GM19023 (cell line): ENCODE results near the gene CAMK1D.

Experiments
- ATAC-seq: cut with Tn5 transposase; IDR thresholded peaks from one replicate; pipeline ENCODE4 v1.9.1; 2021; ENCODE audit warnings: mild to moderate bottlenecking, moderate library complexity; ENCODE audit not compliant: unreplicated experiment

Gene CAMK1D

GRCh38 chr10:12872577-12872976, 523.2 kb downstream of the CAMK1D start:
- no peak for ATAC-seq

- no peak for ATAC-seq
These were observed 523.8 kb downstream of the CAMK1D start for GRCh38 chr10:12873172-12873571.

GRCh38 chr10:12874501-12874900, 525.2 kb downstream of the CAMK1D start:
- no peak for ATAC-seq

GRCh38 chr10:12875100-12875499, 525.8 kb downstream of the CAMK1D start:
- ATAC-seq: no peak

- ATAC-seq: no peak
These were observed 526.9 kb downstream of the CAMK1D start for GRCh38 chr10:12876266-12876665.

GRCh38 chr10:12877150-12877549, 527.8 kb downstream of the CAMK1D start:
- no peak for ATAC-seq

- ATAC-seq: no peak
These were observed 531.1 kb downstream of the CAMK1D start for GRCh38 chr10:12880423-12880822.

GRCh38 chr10:12884851-12885250, 535.5 kb downstream of the CAMK1D start:
- ATAC-seq: no peak
